HG02973 (cell line): ENCODE results near the gene PTTG2.

ENCODE experiments used
- ATAC-seq: cut with Tn5 transposase; IDR thresholded peaks from one replicate; pipeline ENCODE4 v1.9.1; 2021; ENCODE audit warnings: moderate library complexity; ENCODE audit not compliant: unreplicated experiment

PTTG2 gene

GRCh38 chr4:38004887-38005286 is 44.7 kb downstream of the PTTG2 start:
- ATAC-seq, result no peak

- ATAC-seq, result no peak
Measured at GRCh38 chr4:38005637-38006036, 45.4 kb downstream of the PTTG2 start.

GRCh38 chr4:38007645-38008044 is 47.4 kb downstream of the PTTG2 start:
- ATAC-seq, result no peak

GRCh38 chr4:38008571-38009021 is 48.4 kb downstream of the PTTG2 start:
- no peak for ATAC-seq

GRCh38 chr4:38009421-38009820 is 49.2 kb downstream of the PTTG2 start:
- no peak for ATAC-seq

- no peak for ATAC-seq
Measured at GRCh38 chr4:38009949-38010348, 49.8 kb downstream of the PTTG2 start.
